Sigmoid colon (tissue), 3 donors: ENCODE measurements around the gene PTGIS.

Source experiments
- CTCF ChIP-seq, 4 experiments: fragments of 450-650 bp in 3 of 4; fragments of 200-600 bp in 1 of 4; IDR thresholded peaks; one replicate each; pipeline ENCODE4 v1.5.1; 2016 to 2019; ENCODE audit warnings: antibody characterized with exemption in 4 of 4, mild to moderate bottlenecking in 3 of 4, moderate library complexity in 2 of 4
- POLR2A ChIP-seq, 2 donors: fragments of 450-650 bp; IDR thresholded peaks; one replicate each; pipeline ENCODE4 v1.6.1; 2016; ENCODE audit warnings: antibody characterized with exemption in 2 of 2, mild to moderate bottlenecking in 2 of 2, moderate library complexity in 2 of 2

DNA sequence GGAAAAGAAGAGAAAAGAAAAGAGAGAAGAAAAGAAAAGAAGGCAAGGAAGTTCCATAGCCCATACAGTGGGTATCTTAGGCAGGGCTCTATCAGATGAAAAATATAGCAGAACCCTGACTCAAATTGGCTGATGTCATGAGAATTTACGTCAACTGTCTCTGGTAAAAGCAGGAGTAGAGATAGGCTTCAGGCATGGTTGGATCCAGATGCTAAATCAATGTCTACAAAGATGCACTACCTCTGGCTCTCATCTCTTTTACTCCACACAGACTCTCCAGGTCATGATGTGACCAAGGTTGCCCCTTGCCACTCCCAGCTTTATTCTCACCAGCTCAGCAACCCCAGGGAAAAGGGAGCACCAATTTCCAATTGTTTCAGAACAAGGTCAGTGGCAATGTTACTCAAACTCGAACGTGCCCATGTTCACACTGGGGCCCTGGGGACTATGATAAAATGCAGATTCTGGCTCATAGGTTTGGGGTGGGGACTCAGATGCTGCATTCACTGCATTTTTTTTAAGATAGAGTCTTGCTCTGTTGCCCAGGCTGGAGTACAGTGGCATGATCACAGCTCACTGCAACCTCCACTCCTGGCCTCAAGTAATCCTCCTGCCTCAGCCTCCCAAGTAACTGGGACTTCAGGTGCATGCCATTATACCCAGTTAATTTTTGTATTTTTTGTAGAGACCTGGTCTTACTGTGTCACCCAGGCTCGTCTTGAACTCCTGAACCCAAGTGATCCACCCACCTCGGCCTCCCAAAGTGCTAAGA is 33.4 kb upstream of the PTGIS start:
- no peak for TF ChIP-seq POLR2A (IDR thresholded peaks at IDR 0.05)
- no peak for TF ChIP-seq CTCF (IDR thresholded peaks at IDR 0.05)
